ENCODE results near the gene NDUFB10. TPM values are rescaled to one million over a fixed set of nuclear protein-coding genes. Genes with fewer than 3 reads are reported as not detected.
A peak's percentile ranks its signal among the peaks of the same experiment; 100 is the strongest.

Gene NDUFB10
- total RNA-seq, 3 donors from 2014 or later (not counting 1 experiment from before 2014, with no cell fraction given), result 54.5 to 61.1 (median 59.5) TPM

GRCh38 chr16:1963806-1964505, 4.6 kb downstream of the NDUFB10 start:
- H3K4me3 ChIP-seq (ENCODE audit: low read length), result peak overlapping the region; percentile 88
- no peak for TF ChIP-seq CTCF (IDR thresholded peaks at IDR 0.05)
- peaks cover 20% of the 10 kb centered on the region for H3K36me3 ChIP-seq (ENCODE audit: control insufficient read depth, insufficient read depth, low read length)
- Mint-ChIP-seq H3K9me3 (no peaks in the 10 kb centered on the region), H3K4me1 (peaks cover 41% of the 10 kb centered on the region in 2 donors), H3K4me3 (peak overlapping the region; percentile 94), H3K36me3 (no peaks in the 10 kb centered on the region), H3K27me3 (ENCODE audit: low read depth in 2 of 2) (no peaks in the 10 kb centered on the region), H3K27ac (peak overlapping the region; percentile 95)
- H3K27me3 ChIP-seq (ENCODE audit: control insufficient read depth, insufficient read depth, low read length), result no peaks in the 10 kb centered on the region
- H3K27ac ChIP-seq (ENCODE audit: low read length), result peak overlapping the region; percentile 99
- H3K4me1 ChIP-seq (ENCODE audit: control insufficient read depth, insufficient read depth, low read length), result peaks cover 55% of the 10 kb centered on the region
- ATAC-seq (peak; percentile 10 to 28 (median 26)), DNase-seq (peak in 1 of 2 donors; percentile 67)
- intact Hi-C loops (cut with micrococcal nuclease), result loop anchor here (1.0 kb wide), 1 partner anchor 8 kb away; the partner anchor contains the start of gene TBL3
- H3K9me3 ChIP-seq (ENCODE audit: control insufficient read depth, insufficient read depth, low read length), result no peaks in the 10 kb centered on the region
- 12% methylated on average over 41 of the region's 44 CpGs for WGBS (ENCODE audit: insufficient coverage)

GRCh38 chr16:1964506-1965395, 5.4 kb downstream of the NDUFB10 start, which contains the start of gene RPS2:
Gene RPS2, minus strand, starts transcription at chr16:1964826. Its CDS starts 201 bp downstream, at chr16:1964625.
- Histone ChIP-seq H3K4me3 (ENCODE audit: low read length) (peak within 1 kb of the TSS; percentile 88), H3K4me1 (ENCODE audit: control insufficient read depth, insufficient read depth, low read length) (peaks cover 50% of the 10 kb centered on the region), H3K9me3 (ENCODE audit: control insufficient read depth, insufficient read depth, low read length) (no peaks in the 10 kb centered on the region), H3K27me3 (ENCODE audit: control insufficient read depth, insufficient read depth, low read length) (no peaks in the 10 kb centered on the region), H3K27ac (ENCODE audit: low read length) (peak within 1 kb of the TSS; percentile 99), H3K36me3 (ENCODE audit: control insufficient read depth, insufficient read depth, low read length) (peaks cover 20% of the 10 kb centered on the region)
- no peak for TF ChIP-seq CTCF (IDR thresholded peaks at IDR 0.05)
- intact Hi-C loops (cut with micrococcal nuclease), result loop anchor here (1.0 kb wide), 1 partner anchor 8 kb away; the partner anchor contains the start of gene TBL3
- Mint-ChIP-seq H3K9me3 (no peaks in the 10 kb centered on the region), H3K36me3 (no peaks in the 10 kb centered on the region), H3K4me3 (peak within 1 kb of the TSS; percentile 94), H3K27ac (peak within 1 kb of the TSS; percentile 95), H3K27me3 (ENCODE audit: low read depth in 2 of 2) (no peaks in the 10 kb centered on the region), H3K4me1 (peaks cover 37 to 41% of the 10 kb centered on the region in 2 donors)
- DNase-seq (peak; percentile 99), ATAC-seq (peak; percentile 93 to 99 (median 94))
- under 1% methylated on average over 94 of the region's 97 CpGs for WGBS (ENCODE audit: insufficient coverage)

GRCh38 chr16:1965396-1966001, 6.2 kb downstream of the NDUFB10 start:
- DNase-seq, result no peak
- 26% methylated on average over 24 of the region's 24 CpGs for WGBS (ENCODE audit: insufficient coverage)
- no peak for ATAC-seq
- H3K4me3 ChIP-seq (ENCODE audit: low read length), result peak overlapping the region; percentile 88
- no peaks in the 10 kb centered on the region for H3K9me3 Mint-ChIP-seq
- intact Hi-C loops (cut with micrococcal nuclease), result no loop called here
- peaks cover 43% of the 10 kb centered on the region for H3K4me1 ChIP-seq (ENCODE audit: control insufficient read depth, insufficient read depth, low read length)
- H3K27ac Mint-ChIP-seq, result peak overlapping the region; percentile 95
- H3K36me3 Mint-ChIP-seq, result no peaks in the 10 kb centered on the region
- no peaks in the 10 kb centered on the region for H3K9me3 ChIP-seq (ENCODE audit: control insufficient read depth, insufficient read depth, low read length)
- peaks cover 30 to 35% of the 10 kb centered on the region in 2 donors for H3K4me1 Mint-ChIP-seq
- H3K27me3 Mint-ChIP-seq (ENCODE audit: low read depth in 2 of 2), result no peaks in the 10 kb centered on the region
- TF ChIP-seq CTCF (IDR thresholded peaks at IDR 0.05), result no peak
- no peaks in the 10 kb centered on the region for H3K27me3 ChIP-seq (ENCODE audit: control insufficient read depth, insufficient read depth, low read length)
- H3K36me3 ChIP-seq (ENCODE audit: control insufficient read depth, insufficient read depth, low read length), result peaks cover 20% of the 10 kb centered on the region
- H3K27ac ChIP-seq (ENCODE audit: low read length), result peak overlapping the region; percentile 99
- H3K4me3 Mint-ChIP-seq, result peak overlapping the region; percentile 94

Data from natural killer cell (primary cell).